DMS153 treated with DMSO at 0.1 percent for 48 hours (cell line): ENCODE data around the gene SHOC2.

Experiments
- DNase-seq: peaks from one replicate; lab custom pipeline; 2025; ENCODE audit not compliant: unreplicated experiment; lab: John Stamatoyannopoulos, UW

The SHOC2 gene

DNA sequence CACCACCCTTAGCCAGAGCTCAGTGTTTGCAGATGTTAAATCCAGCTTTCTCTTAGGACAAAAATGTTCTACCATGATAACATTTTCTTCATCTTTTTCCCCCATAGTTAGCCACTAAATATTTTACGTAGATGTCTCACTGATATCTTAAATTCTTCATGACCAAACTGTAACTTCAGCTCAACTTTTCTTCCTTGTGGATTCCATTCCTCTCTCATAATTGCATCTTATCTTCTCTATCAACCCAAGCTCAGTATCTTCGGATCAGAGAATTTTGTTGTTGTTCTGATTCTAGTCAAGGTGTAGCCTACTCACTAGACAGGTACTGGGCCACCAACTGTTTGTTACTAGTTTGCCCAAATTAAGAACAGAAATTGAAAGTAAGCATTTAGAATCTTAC, 60.2 kb downstream of the SHOC2 start:
- DNase-seq, result no peak

DNA sequence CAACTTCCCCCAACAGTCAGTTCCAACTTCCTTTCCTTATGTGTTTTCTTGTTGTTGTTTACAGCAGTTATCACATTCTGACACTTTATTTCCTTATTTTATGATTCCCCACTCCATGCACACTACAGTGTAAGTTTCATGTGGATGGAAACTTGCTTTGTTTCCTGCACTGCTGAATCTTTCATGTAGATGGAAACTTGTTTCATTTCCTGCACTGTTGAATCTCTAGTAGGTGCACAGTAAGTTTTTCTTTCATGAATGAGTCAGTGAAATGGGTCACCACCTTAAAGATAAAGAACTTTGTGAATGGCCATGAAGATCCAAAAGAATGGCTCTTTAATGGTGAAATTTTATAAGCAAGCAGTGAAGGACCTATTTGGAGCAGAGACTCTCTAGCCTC, 61.4 kb downstream of the SHOC2 start:
- no peak for DNase-seq

DNA sequence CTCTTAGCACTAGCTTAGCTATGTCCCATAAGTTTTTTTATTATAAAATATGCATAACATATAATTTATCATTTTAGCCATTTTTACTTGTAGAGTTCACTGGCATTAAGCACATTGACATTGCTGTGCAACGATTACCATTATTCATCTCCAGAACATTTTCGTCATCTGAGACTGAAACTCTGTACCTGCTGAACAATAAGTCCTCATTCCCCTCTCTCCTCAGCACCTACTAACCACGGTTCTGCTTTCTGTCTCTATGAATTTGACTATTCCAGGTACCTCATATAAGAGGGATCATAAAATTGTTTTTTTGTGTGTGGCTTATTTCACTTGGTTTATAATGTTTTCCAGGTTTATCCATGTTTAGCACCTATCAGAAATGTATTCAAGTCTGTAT, 64.1 kb downstream of the SHOC2 start:
- DNase-seq, result no peak

DNA sequence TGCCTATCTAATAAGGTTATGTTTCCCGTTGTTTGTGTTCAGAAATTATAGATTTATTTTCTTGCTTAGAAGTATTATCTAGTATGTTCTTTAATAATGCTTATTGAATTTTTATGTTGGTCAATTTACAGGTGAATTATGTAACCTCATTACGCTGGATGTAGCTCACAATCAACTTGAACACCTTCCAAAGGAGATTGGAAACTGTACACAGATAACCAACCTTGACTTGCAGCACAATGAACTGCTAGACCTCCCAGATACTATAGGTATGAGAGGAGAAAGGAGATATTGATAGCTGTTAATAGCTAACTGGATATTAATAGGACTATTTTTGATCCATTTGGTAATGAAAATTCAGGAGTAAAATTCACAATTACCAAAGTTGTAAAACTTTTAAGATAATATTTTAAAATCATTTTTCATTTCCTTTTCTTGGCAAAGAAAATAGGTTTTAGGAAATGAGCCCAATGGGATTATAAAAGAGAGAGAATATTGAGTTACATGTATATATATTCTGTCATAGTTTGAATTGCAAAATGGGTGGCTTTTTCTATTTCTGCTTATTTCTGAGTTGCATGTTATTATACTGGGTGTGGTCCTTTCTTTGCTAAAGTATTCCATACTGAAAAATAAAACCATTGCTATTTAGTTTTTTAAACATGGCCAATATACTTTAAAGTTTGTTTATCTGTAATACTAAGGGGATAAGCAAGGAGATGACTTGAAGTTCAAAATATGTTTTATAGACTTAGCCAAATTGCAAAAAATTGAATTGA, 66.3 kb downstream of the SHOC2 start:
- no peak for DNase-seq

DNA sequence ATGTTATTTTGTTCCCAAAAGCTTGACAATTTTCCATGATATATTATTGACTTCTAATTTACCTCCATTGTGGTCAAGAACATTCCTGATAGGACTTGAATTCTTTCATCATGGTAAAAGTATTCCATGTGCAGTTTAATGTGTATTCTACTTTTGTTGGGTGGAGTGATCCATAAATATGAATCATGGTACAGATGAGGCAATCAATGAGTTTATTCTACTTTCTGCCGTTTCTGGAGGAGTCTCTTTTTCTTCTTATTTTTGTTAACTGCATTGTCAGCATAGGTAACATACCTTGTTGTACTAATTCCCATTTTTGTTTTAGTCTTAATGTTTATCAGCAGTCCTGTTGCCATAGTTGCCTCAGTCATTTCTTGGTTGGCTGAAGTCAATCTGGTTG, 69.6 kb downstream of the SHOC2 start:
- no peak for DNase-seq

DNA sequence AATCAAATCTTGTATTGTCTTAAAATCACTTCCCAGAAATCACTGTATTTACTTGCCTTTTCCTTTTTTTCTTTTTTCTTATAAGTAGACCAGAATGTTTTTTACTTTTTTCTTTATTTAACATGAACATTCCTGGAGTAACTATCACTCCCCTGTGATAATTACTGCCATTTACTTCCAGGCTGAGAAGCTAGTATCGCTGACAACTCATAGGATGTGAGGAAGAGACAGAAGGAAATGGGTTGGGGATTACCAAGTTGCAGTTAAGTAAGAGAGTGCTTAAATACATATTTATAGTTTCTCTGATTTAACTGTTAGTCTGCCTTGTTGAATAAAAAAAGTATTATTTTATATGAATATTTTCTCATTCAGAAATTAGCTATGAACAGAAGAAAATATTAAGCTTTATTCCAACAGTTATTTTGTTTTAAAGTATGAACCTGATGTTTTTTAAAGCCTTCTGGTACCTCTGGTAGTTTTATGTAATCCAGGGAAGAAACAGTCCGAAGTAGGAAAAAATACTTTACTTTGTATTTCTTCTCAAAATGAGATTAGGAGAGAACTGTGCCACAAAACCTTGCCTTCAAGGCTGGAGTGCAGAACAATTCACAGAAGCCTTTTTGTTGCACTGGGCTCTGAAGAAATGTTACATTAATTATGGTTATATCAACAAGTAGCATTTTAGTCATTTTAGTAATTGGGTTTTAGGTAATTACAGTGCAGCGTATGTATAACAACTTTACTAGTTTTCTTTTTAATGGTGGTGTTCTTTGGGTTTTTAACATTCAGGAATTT, 72.8 kb downstream of the SHOC2 start:
- no peak for DNase-seq

DNA sequence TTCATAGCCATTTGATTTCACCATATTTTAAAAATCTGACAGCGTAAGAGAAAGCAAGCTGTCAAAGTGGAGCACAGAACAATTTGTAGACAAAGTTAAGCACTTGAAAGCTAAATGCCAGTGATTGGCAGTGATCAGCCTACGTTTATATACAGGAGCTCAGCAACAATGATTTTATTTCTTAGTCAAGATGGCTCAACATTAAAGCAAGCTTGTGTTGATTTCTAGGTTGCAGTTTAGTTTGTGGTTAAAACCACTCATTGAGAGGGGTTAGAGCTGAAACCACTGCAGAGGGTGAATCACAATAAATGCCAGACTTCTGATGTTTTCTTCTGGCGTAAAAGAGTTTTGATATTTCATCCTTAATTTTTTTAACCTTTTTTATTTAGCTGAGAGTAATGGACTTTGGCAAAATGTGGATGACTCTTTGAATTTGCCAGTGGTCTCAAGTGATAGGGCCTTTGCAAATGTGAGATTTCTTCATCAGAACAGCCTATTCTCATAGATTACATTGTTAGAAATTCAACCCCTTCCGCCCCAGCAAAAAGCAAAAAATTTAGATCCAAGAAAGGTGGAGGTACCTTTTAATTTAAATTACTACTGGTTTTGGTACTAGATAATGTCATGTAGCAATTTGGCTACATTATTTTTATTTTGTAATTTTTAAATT, 73.8 kb downstream of the SHOC2 start:
- no peak for DNase-seq

DNA sequence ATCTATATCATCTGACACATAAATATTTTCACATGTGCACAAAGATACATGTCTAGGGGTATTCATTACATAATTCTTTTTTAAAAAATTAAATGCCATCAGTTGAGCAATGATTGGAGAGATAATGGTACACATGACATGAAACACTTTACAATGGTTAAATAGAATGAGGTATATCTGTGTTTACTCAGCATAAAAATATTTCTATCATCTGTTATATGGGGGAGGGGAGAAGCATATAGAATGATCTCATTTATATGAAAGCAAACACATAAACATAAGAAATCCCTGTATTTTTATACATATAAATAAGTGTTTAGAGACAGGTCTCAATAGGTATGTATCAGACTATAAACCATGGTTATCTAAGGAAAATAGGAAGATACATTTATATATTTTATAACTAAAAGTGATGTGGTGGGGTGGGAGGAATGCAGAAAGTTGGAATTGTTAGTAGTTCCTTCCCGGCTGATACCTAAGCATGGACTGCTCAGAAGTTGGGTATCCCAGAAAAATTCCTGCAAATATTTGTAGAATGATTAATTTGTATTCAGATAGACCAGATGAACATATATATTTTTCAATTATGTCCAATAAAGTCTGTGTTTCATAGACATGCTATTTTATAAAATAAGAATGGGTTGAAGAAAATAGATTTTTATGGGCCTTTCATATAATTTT, 75.1 kb downstream of the SHOC2 start:
- DNase-seq, result no peak

DNA sequence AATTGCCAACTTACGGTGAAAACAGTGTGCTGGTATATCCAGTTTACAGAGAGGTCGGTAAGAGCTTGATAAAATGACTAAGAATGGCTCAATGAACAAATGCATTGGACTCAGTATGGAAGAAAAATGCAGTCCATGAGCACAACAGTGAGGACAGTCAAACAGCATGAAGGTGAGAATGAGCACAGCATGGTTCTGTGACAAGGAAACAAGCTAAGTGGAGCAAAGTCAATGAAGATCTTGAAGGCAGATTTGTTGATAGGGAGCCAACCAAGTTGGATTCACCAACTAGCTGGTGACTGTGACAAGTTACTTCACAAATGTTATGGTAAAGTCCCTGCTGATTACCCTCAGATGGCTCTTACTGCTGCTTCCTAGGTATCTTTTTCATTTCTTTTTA, 75.9 kb downstream of the SHOC2 start:
- DNase-seq, result no peak

DNA sequence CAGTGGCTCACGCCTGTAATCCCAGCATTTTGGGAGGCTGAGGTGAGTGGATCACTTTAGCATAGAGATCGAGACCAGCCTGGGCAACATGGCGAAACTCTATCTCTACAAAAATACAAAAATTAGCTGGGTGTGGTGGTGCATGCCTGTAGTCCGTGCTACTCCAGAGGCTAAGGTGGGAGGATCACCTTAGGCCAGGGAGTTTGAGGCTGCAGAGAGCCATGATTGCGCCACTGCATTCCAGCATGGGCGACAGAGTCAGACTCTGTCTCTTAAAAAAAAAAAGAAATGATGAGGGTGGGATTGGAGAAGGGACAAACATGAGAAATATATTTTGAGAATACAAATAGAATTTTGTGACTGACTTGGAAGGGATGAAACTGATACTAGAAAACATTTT, 76.9 kb downstream of the SHOC2 start:
- no peak for DNase-seq

DNA sequence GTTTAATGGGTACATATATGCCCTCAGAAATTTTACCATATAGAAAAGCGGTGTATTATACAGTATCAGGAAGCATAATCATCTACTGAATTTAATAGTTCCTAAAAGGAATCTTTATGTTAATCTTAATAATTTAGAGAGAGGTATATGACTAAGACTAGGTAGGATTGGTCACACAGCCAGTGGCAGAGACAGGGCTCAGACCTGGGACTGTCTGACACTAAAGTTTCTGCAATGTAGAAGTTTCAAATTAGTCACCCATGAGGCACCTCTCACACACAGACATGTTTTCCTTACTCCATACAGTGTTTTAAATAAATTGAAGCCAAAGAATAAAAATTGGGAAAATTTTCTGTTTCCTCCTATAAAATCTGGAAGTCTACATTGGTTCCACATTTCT, 84.6 kb downstream of the SHOC2 start:
- DNase-seq, result no peak

DNA sequence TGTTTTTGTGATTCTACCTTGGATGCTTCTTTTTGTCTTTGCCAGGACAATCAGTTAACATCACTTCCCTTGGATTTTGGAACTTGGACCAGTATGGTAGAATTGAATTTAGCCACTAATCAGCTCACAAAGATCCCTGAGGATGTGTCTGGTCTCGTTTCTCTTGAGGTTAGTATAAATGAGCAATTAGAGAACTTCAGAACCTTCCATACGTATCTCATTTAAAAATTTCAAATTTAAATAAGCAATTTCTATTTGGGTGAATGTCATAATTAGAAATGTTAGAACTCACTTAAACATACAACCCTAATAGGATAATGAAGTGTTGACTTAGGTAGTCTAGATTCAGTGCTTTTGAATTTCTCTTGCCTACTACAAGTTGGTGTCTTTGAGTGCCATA, 88.1 kb downstream of the SHOC2 start:
- DNase-seq, result no peak

DNA sequence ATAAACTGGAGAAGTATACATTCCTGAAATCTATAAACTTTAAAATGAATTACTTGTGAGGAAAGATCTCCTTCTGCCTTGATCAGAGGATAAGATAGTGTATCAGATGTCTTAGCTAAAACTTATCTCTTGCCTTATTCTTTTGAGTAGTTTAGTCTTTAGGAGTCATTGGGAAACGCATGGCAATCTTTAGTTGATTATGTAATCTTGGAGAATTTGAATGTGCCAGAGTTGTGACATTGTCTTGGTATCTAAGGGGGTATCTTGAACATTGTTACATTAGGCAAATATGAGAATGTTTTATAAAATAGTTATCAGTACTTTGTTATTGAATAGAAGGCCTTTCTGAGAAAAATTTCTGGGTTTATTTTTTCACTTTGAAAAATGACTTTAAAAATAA, 95.8 kb downstream of the SHOC2 start:
- DNase-seq, result no peak

DNA sequence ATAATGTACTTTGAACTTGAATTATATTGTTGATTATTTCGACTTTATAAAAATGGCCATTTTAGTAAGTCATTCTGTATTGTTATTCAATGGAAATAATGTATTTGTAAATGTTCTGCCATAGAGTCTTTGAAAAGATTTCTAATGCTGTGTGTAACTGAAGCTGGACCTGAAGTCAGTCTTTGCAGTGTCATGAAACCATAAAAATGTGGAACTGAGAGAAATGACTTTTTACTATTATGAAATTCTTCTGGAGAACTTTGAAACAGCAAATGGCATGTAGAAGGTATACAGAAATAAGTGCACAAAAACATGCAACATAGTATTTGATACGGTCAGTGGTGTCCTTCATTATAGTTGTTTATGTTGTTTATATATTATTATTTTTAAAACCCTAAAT, 97.7 kb downstream of the SHOC2 start:
- no peak for DNase-seq

DNA sequence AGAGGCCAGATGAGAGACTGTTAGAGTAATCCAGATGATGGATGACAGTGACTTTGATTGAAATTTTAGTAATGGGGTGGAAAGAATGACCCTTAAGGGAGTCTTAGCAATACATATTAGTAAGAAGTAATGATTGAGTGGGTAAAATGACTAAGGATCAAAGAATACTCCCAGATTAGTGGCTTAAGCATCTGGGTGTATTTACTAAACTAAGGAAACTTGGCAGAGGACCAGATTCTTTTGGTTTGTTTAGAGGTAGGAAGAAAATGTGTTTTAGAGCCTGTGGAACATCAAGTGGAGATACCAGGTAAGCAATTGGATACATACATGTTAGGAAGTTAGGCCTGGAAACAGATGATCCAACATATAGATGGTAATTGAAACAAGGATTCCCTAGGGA, 98.6 kb downstream of the SHOC2 start:
- no peak for DNase-seq

DNA sequence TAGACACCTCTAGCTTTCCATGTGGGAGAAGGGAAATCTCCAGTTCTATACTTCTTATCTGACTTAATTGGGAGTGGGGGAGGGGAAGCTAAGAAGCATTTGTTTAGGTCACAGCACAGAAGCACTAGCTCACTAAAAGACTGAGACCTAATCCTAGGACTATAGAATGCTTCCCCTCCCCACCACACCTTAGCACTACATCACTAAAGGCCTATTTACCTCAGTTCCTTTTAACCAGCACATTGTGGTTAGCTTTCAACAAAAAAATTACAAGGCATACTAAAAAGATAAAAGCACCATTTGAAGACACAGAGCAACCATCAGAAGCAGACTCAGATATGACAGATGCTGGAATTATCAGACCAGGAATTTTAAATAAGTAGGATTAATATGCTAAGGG, 103.7 kb downstream of the SHOC2 start:
- no peak for DNase-seq

DNA sequence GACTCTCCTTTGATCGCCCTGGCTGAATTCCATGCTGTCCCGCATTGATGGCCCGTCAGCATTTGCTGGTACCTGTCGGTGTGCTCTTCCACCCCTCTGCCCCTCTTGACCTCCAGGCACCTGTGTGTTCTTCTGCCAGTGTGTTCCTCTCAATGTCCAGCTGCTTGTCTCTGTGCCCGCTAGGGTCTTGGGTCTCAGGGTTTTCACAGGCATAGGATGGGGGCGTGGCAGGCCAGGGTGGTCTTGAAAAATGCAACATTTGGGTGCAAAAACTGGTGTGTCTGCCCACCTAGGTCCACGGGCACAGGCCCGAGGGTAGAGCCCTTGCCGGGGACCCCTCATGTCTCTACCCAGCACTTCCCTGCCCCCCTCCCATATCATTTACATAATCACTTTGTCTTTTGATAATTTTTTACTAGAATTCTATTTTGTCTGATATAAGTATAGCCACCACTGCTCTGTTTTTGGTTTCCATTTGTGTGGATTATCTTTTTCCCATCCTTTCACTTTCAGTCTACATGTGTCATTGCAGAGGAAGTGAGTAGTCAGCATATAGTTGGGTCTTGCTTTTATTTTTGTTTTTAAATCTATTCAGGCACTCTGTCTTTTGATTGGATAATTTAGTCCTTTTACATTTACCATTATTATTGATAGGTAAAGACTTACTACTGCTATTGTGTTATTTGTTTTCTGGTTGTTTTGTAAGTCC, 110.8 kb downstream of the SHOC2 start:
- no peak for DNase-seq

DNA sequence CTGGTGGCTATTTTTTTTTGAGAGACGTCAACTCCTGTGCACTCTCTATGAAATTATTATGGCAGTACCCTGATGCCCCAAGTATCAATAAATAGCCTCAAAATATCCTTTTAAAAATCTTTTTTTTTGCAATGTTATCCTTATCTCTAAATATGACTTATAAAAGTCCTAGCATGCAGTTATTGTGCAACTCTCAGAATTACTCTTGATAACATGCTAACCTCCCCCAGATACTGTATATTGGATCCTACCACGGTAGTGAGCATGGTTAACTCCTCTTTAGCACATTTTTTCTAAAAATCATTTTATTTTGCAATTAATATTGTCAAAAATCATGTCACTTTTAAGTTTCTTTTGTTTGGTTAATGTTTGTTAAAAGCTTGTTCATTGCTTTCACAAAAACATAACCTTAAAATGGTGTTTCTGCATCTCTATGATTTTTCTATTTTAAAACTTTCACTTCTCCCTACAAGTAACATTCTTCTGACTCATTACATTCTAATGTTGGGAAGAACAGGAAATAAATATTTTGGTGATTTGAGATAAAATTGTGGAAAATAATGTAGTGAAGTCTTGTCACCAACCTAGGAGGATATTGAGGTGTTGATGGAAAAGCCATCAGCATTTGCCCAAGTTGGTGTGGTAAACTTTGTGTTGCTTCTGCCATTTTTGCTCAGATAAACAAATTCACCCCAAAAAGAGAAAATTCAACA, 115.3 kb downstream of the SHOC2 start:
- DNase-seq, result no peak

DNA sequence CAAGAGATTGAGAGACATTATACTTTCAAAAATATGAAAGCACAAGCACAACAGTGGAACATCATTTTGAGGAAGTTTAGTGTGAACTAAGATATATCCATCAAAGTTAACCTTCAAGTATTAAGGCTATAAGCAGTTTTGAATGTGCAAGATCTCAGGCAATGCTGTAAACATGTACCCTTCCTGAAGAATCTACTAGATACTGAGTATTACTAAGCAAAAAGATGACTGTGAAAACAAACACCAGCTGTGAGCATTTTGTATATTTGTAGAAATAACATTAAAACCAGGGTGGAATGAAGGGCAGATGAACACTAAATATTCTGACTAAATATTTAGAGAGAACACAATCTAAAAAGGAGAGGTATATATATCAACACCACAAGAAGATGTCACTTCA, 116.1 kb downstream of the SHOC2 start:
- no peak for DNase-seq

DNA sequence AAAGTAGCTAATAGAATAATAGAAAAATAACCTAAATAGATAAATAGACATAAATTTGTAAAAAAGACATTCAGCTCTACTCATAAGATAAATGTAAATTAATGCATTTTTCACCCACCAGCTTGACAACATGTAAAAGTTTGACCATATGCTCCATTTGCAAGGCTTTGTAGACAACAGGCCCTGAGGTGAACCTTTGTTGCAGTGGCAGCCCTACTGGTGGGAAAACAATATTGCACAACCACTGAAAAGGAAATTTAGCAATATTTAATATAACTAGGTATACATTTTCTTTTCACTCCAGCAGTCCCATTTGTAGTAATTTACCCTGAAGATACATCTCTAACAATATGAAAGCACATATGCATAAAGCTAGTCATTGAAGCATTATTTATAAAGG, 118.5 kb downstream of the SHOC2 start:
- DNase-seq, result no peak
